ENCODE results near the gene OPA3.

- no peak for TF ChIP-seq CTCF (IDR thresholded peaks at IDR 0.05 in 2 of 3, conservative IDR thresholded peaks at IDR 0.05 in 1 of 3; ENCODE audit: borderline replicate concordance in 1 of 3, insufficient read depth in 1 of 3, low read depth in 2 of 3, low read length in 2 of 3)
- no peak for TF ChIP-seq RAD21 (IDR thresholded peaks at IDR 0.05; ENCODE audit: low read depth)
- TF ChIP-seq ZNF274 (IDR thresholded peaks at IDR 0.05; ENCODE audit: low read depth, low read length): no peak
- TF ChIP-seq POLR2AphosphoS5 (IDR thresholded peaks at IDR 0.05; ENCODE audit: low read depth, low read length): no peak
- no peak for TF ChIP-seq REST (IDR thresholded peaks at IDR 0.05; ENCODE audit: low read depth)
- no peak for TF ChIP-seq SIN3A (IDR thresholded peaks at IDR 0.05; ENCODE audit: low read depth)
- no peak for TF ChIP-seq POLR2A (IDR thresholded peaks at IDR 0.05; ENCODE audit: borderline replicate concordance, extremely low read depth, insufficient read depth, insufficient read length)
- TF ChIP-seq ZFX (IDR thresholded peaks at IDR 0.05): no peak
- TF ChIP-seq JUND (IDR thresholded peaks at IDR 0.05): no peak
- no peak for TF ChIP-seq YY1 (IDR thresholded peaks at IDR 0.05; ENCODE audit: extremely low read depth, insufficient replicate concordance, low read depth, low read length)
Measured at GRCh38 chr19:45601524-45602374, 17.1 kb upstream of the OPA3 start, which contains the start of gene GPR4.
